ENCODE measurements around the gene SDR42E2.

SDR42E2 gene

DNA sequence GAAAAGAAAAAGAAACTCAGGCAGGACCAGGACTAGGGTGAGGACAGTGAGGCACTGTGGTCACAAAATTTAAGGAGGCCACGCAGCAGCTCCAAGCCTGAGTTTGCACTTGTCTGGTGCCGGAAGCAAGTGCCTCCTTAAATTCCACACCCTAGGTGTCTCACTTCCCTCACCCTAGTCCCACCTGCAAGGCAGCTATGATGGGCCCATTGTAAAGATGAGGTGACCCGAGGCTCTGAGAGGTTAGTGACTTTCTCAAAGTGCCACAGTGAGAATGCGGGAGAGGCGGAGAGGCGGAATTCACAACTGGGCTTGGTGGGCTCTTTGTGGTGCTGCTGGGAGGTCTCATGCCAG lies 22.3 kb downstream of the SDR42E2 start (continued):
- TF ChIP-seq, protein P1, sequence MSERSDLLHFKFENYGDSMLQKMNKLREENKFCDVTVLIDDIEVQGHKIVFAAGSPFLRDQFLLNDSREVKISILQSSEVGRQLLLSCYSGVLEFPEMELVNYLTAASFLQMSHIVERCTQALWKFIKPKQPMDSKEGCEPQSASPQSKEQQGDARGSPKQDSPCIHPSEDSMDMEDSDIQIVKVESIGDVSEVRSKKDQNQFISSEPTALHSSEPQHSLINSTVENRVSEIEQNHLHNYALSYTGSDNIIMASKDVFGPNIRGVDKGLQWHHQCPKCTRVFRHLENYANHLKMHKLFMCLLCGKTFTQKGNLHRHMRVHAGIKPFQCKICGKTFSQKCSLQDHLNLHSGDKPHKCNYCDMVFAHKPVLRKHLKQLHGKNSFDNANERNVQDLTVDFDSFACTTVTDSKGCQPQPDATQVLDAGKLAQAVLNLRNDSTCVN (tag by site-specific recombination; optimal IDR thresholded peaks at IDR 0.05), result no peak
- no peak for TF ChIP-seq MZF1 (tag by site-specific recombination; IDR thresholded peaks at IDR 0.05; ENCODE audit: borderline replicate concordance)
- TF ChIP-seq, protein P2, sequence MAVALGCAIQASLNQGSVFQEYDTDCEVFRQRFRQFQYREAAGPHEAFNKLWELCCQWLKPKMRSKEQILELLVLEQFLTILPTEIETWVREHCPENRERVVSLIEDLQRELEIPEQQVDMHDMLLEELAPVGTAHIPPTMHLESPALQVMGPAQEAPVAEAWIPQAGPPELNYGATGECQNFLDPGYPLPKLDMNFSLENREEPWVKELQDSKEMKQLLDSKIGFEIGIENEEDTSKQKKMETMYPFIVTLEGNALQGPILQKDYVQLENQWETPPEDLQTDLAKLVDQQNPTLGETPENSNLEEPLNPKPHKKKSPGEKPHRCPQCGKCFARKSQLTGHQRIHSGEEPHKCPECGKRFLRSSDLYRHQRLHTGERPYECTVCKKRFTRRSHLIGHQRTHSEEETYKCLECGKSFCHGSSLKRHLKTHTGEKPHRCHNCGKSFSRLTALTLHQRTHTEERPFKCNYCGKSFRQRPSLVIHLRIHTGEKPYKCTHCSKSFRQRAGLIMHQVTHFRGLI (tag by site-specific recombination; IDR thresholded peaks at IDR 0.05), result no peak
- no peak for TF ChIP-seq KLF8 (tag by site-specific recombination; IDR thresholded peaks at IDR 0.05)
- no peak for TF ChIP-seq ZNF777 (tag by site-specific recombination; IDR thresholded peaks at IDR 0.05; ENCODE audit: borderline replicate concordance)

DNA sequence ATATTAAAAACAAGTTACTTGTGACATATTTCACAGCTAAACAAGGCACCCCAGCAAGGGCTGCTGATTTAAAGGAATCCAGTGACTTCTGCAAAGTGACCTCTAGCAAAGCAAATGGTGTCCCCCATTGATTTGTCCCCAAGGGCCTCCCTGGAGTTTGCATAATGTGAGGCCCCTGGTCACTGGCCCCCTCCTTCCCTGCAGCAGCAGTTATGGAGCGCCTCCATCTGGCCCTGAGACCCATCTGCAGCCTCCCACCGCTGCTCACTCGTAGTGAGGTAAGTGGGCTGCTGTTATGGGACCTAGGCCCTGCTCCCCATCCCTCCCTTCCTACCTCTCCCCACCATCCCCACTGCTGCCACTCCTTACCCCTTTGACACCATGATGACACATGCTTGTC lies 24.2 kb downstream of the SDR42E2 start:
- no peaks in the 10 kb centered on the region for H3K36me3 ChIP-seq (ENCODE audit: control insufficient read depth in 2 of 2, insufficient read depth in 1 of 2, low read length in 2 of 2)
- no peak overlapping the region for H3K27ac ChIP-seq (ENCODE audit: extremely low read depth, low read depth, low read length)
- CTCF ChIA-PET, result interaction anchor here (0.6 to 5.0 kb wide), 12 partner anchors 33 to 477 kb away, joined by 3 to 60 read pairs (median 4); no protein-coding TSS in a partner anchor
- POLR2A ChIA-PET, result interaction anchor here (0.7 kb wide), 1 partner anchor 62 kb away, joined by 5 read pairs; no protein-coding TSS in a partner anchor
- no peak overlapping the region for H3K4me3 ChIP-seq (ENCODE audit: low read depth, low read length)
- peaks cover 2% of the 10 kb centered on the region; the same call in 1 of the 2 replicates for H3K4me1 ChIP-seq (ENCODE audit: control insufficient read depth, insufficient read depth, low read length)
- no peaks in the 10 kb centered on the region for H3K9me3 ChIP-seq (ENCODE audit: control insufficient read depth, insufficient read depth, low read depth, low read length)
- TF ChIP-seq, protein P3, sequence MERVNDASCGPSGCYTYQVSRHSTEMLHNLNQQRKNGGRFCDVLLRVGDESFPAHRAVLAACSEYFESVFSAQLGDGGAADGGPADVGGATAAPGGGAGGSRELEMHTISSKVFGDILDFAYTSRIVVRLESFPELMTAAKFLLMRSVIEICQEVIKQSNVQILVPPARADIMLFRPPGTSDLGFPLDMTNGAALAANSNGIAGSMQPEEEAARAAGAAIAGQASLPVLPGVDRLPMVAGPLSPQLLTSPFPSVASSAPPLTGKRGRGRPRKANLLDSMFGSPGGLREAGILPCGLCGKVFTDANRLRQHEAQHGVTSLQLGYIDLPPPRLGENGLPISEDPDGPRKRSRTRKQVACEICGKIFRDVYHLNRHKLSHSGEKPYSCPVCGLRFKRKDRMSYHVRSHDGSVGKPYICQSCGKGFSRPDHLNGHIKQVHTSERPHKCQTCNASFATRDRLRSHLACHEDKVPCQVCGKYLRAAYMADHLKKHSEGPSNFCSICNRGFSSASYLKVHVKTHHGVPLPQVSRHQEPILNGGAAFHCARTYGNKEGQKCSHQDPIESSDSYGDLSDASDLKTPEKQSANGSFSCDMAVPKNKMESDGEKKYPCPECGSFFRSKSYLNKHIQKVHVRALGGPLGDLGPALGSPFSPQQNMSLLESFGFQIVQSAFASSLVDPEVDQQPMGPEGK (tag by site-specific recombination; IDR thresholded peaks at IDR 0.05), result 0 out of 2 replicates have a peak, but pooled peaks have one; percentile 16
- TF ChIP-seq, protein P4, sequence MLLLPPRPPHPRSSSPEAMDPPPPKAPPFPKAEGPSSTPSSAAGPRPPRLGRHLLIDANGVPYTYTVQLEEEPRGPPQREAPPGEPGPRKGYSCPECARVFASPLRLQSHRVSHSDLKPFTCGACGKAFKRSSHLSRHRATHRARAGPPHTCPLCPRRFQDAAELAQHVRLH (tag by site-specific recombination; IDR thresholded peaks at IDR 0.05), result 0 out of 2 replicates have a peak, but pooled peaks have one; percentile 26
- TF ChIP-seq YY2 (tag by site-specific recombination; IDR thresholded peaks at IDR 0.05), result no peak
- TF ChIP-seq ZNF654 (tag by site-specific recombination; IDR thresholded peaks at IDR 0.05; ENCODE audit: low read depth), result peak; percentile 48
- no peak for TF ChIP-seq ZBTB8A (tag by site-specific recombination; IDR thresholded peaks at IDR 0.05)

DNA sequence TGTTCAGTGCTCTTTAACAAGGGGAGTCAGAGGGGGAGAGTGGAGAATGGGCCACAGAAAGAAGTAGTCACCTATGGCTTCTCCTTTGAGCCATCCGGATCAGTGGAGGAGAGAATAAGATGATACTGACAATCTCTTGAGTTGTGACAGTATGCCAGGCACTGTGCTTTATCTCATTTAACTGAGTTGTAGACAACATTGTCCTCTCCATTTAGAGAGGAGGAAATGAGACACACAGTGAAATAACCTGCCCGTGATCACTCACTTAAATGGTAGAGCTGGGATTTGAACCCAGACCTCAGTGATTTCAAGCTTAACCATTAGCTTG lies 25.9 kb downstream of the SDR42E2 start:
- no peak overlapping the region for H3K27ac ChIP-seq (ENCODE audit: extremely low read depth, low read depth, low read length)
- TF ChIP-seq GLI2 (tag by site-specific recombination; IDR thresholded peaks at IDR 0.05; ENCODE audit: borderline replicate concordance, low read depth), result no peak
- TF ChIP-seq ZNF664 (tag by site-specific recombination; IDR thresholded peaks at IDR 0.05), result peak; percentile 94
- ChIA-PET POLR2A (interaction anchor here (0.6 to 0.7 kb wide), 2 partner anchors 186 to 188 kb away, joined by 4 to 5 read pairs; no protein-coding TSS in a partner anchor), CTCF (interaction anchor here (0.6 to 5.0 kb wide), 42 partner anchors 8 to 531 kb away, joined by 3 to 66 read pairs (median 5); partner anchors contain the start of genes MOSMO and PDZD9)
- H3K36me3 ChIP-seq (ENCODE audit: control insufficient read depth in 2 of 2, insufficient read depth in 1 of 2, low read length in 2 of 2), result no peaks in the 10 kb centered on the region
- H3K4me1 ChIP-seq (ENCODE audit: control insufficient read depth, insufficient read depth, low read length), result peaks cover 6% of the 10 kb centered on the region
- H3K9me3 ChIP-seq (ENCODE audit: control insufficient read depth, insufficient read depth, low read depth, low read length), result no peaks in the 10 kb centered on the region
- no peak overlapping the region for H3K4me3 ChIP-seq (ENCODE audit: low read depth, low read length)

DNA sequence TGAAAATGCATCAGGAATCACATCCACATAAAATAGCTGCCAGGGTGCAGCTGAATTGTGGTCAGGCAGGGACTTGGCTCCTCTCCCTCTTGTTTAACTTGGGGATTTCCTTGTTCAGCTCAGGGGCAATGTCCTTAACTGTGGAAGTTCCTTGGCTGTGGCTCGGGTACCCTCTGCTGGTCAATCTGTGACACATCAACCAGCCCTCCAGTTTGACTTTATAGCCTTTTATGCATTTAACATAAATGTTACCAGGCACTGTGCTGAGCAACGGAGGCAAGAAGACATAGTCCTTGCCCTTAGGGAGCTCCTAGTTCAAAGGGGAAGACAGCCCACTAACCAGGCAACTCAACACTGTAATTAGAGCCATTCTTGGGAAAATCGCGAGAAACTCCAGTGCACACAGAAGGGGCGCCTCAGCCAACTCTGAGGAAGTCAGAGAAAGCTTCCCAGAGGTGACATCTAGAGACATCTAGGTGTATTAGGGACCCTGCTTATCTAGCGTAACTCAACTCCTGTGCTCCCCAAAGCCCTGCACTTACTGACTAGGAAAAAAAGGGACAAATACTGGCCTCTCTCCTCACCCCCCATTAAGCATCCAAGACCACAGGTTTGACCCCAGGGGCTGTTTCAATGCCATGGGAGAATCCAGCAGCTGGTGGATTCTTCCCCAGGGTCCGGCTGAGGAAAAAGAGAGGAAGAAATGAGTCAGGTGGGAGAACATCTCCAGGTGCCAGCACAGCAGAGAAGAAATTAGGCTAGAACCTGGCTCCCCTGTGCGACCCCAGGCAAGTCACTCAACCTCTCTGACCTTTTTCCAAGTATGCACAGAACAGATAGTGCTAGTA lies 26.5 kb downstream of the SDR42E2 start:
- Histone ChIP-seq H3K9me3 (ENCODE audit: control insufficient read depth, insufficient read depth, low read depth, low read length) (no peaks in the 10 kb centered on the region), H3K36me3 (ENCODE audit: control insufficient read depth in 2 of 2, insufficient read depth in 1 of 2, low read length in 2 of 2) (no peaks in the 10 kb centered on the region), H3K4me3 (ENCODE audit: low read depth, low read length) (no peak overlapping the region), H3K27ac (ENCODE audit: extremely low read depth, low read depth, low read length) (no peak overlapping the region), H3K4me1 (ENCODE audit: control insufficient read depth, insufficient read depth, low read length) (peaks cover 6% of the 10 kb centered on the region)
- ChIA-PET CTCF (interaction anchor here (0.6 to 5.0 kb wide), 48 partner anchors 9 to 532 kb away, joined by 3 to 66 read pairs (median 5); partner anchors contain the start of genes MOSMO, PDZD9 and UQCRC2), POLR2A (interaction anchor here (0.6 to 1.4 kb wide), 5 partner anchors 177 to 201 kb away, joined by 3 to 5 read pairs (median 4); no protein-coding TSS in a partner anchor)
- peak; percentile 82 for TF ChIP-seq ZBTB48 (tag by site-specific recombination; IDR thresholded peaks at IDR 0.05)
- TF ChIP-seq ZNF629 (tag by site-specific recombination; IDR thresholded peaks at IDR 0.05), result 0 out of 2 replicates have a peak, but pooled peaks have one; percentile 17
- TF ChIP-seq ZNF660 (tag by site-specific recombination; IDR thresholded peaks at IDR 0.05), result peak; percentile 45; the same call in 1 of the 2 replicates
- TF ChIP-seq ZNF768 (tag by site-specific recombination; IDR thresholded peaks at IDR 0.05), result 0 out of 2 replicates have a peak, but pooled peaks have one; percentile 68
- TF ChIP-seq TRIM28 (IDR thresholded peaks at IDR 0.05; ENCODE audit: borderline replicate concordance, low read length), result no peak
- no peak for TF ChIP-seq YY1 (tag by site-specific recombination; IDR thresholded peaks at IDR 0.05)
- no peak for TF ChIP-seq ZNF514 (tag by site-specific recombination; IDR thresholded peaks at IDR 0.05)
- peak; percentile 92 for TF ChIP-seq ZNF335 (tag by site-specific recombination; conservative IDR thresholded peaks at IDR 0.05)
- TF ChIP-seq ZNF654 (tag by site-specific recombination; IDR thresholded peaks at IDR 0.05; ENCODE audit: low read depth), result peak; percentile 99
- TF ChIP-seq, protein P5, sequence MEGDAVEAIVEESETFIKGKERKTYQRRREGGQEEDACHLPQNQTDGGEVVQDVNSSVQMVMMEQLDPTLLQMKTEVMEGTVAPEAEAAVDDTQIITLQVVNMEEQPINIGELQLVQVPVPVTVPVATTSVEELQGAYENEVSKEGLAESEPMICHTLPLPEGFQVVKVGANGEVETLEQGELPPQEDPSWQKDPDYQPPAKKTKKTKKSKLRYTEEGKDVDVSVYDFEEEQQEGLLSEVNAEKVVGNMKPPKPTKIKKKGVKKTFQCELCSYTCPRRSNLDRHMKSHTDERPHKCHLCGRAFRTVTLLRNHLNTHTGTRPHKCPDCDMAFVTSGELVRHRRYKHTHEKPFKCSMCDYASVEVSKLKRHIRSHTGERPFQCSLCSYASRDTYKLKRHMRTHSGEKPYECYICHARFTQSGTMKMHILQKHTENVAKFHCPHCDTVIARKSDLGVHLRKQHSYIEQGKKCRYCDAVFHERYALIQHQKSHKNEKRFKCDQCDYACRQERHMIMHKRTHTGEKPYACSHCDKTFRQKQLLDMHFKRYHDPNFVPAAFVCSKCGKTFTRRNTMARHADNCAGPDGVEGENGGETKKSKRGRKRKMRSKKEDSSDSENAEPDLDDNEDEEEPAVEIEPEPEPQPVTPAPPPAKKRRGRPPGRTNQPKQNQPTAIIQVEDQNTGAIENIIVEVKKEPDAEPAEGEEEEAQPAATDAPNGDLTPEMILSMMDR (tag by site-specific recombination; IDR thresholded peaks at IDR 0.05), result peak; percentile 85

Measured in HEK293 (cell line).